H1 (cell line): Measurements from ENCODE around the gene NFXL1. TPM values are rescaled to one million over a fixed set of nuclear protein-coding genes. Genes with fewer than 3 reads are reported as not detected.
A peak's percentile ranks its signal among the peaks of the same experiment; 100 is the strongest.

Source experiments
- CTCF ChIA-PET: fragments of 300-600 bp; sonication (Branson Sonifier 250); formaldehyde crosslinking; loops from one replicate; lab custom pipeline; 2021; ENCODE audit not compliant: partially characterized antibody; lab: Charles Lee
- POLR2A ChIA-PET: fragments of 300-600 bp; sonication (Branson Sonifier 250); formaldehyde crosslinking; loops from one replicate; lab custom pipeline; 2021; ENCODE audit warnings: inconsistent platforms; ENCODE audit not compliant: partially characterized antibody; lab: Charles Lee
- DNase-seq, 2 experiments: peaks; one replicate each; pipeline versions ENCODE4 v3.0.0 to v3.0.0-alpha.2; 2010 to 2022; ENCODE audit warnings: low spot score in 2 of 2, low read depth in 1 of 2, mixed read lengths in 1 of 2
- FAIRE-seq: peaks from 2 replicates; lab custom pipeline; 2011; peaks lifted over from hg19 to GRCh38; lab: Jason Lieb, UNC
- H2AFZ ChIP-seq: 2 replicates; pipeline ENCODE4 v1.8.1; 2012; ENCODE audit warnings: low read length, inconsistent platforms
- H2AK5ac ChIP-seq: 2 replicates; pipeline ENCODE4 v1.6.1; 2013; ENCODE audit warnings: low read depth, low read length
- H2BK120ac ChIP-seq: replicated peaks from 2 replicates; pipeline ENCODE3; 2013; ENCODE audit warnings: low read depth, low read length, inconsistent platforms
- H2BK12ac ChIP-seq: 2 replicates; pipeline ENCODE4 v1.6.1; 2013; ENCODE audit warnings: low read depth, low read length
- H2BK15ac ChIP-seq: 2 replicates; pipeline ENCODE4 v1.6.1; 2013; ENCODE audit warnings: low read length
- H2BK20ac ChIP-seq: 2 replicates; pipeline ENCODE4 v1.6.1; 2013; ENCODE audit warnings: low read length
- H2BK5ac ChIP-seq: 2 replicates; pipeline ENCODE4 v1.6.1; 2013; ENCODE audit warnings: low read depth, low read length
- H3K14ac ChIP-seq: 2 replicates; pipeline ENCODE4 v1.6.1; 2013; ENCODE audit warnings: inconsistent platforms; ENCODE audit not compliant: insufficient read length
- H3K18ac ChIP-seq: 2 replicates; pipeline ENCODE4 v1.6.1; 2013; ENCODE audit warnings: low read length; ENCODE audit errors: extremely low read depth
- H3K23ac ChIP-seq: 2 replicates; pipeline ENCODE4 v1.6.1; 2013; ENCODE audit warnings: inconsistent platforms; ENCODE audit not compliant: insufficient read length
- H3K23me2 ChIP-seq: 2 replicates; pipeline ENCODE4 v1.6.1; 2013; ENCODE audit warnings: low read depth, low read length
- H3K27ac ChIP-seq: 2 replicates; pipeline ENCODE4 v1.6.1; 2011; ENCODE audit warnings: low read depth, low read length, inconsistent platforms
- H3K27me3 ChIP-seq, 4 experiments: replicated peaks in 1 of 4; 1 replicate in 1 of 4; 2 replicates in 3 of 4; pipeline versions ENCODE4 v1.6.1 to v1.8.1; 2011 to 2013; ENCODE audit warnings: low read length in 3 of 4, mild to moderate bottlenecking in 3 of 4, inconsistent platforms in 2 of 4, mixed read lengths in 2 of 4, moderate library complexity in 1 of 4; ENCODE audit not compliant: control insufficient read depth in 3 of 4, insufficient read depth in 3 of 4; ENCODE audit errors: extremely low read depth in 1 of 4
- H3K36me3 ChIP-seq, 4 experiments: 2 replicates each; pipeline versions ENCODE4 v1.6.1 to v1.8.1; 2011 to 2013; ENCODE audit warnings: mild to moderate bottlenecking in 4 of 4, low read length in 3 of 4, moderate library complexity in 2 of 4, control low read depth in 1 of 4, inconsistent platforms in 1 of 4; ENCODE audit not compliant: insufficient read depth in 4 of 4, control insufficient read depth in 2 of 4
- H3K4ac ChIP-seq: replicated peaks from 2 replicates; pipeline ENCODE3; 2013; ENCODE audit warnings: low read length, low read depth, mixed read lengths, inconsistent platforms; ENCODE audit not compliant: insufficient read length
- H3K4me1 ChIP-seq, 4 experiments: replicated peaks in 1 of 4; 1 replicate in 1 of 4; 2 replicates in 3 of 4; pipeline versions ENCODE4 v1.6.1 to v1.8.1; 2011 to 2013; ENCODE audit warnings: low read length in 3 of 4, inconsistent platforms in 2 of 4, mixed read lengths in 1 of 4; ENCODE audit not compliant: insufficient read depth in 4 of 4, control insufficient read depth in 3 of 4
- H3K4me2 ChIP-seq, 2 experiments: 2 replicates each; pipeline versions ENCODE4 v1.6.1 to v1.8.1; 2011 to 2013; ENCODE audit warnings: low read depth in 2 of 2, low read length in 2 of 2, control low read depth in 1 of 2, inconsistent platforms in 1 of 2, mild to moderate bottlenecking in 1 of 2; ENCODE audit not compliant: insufficient read depth in 1 of 2
- H3K4me3 ChIP-seq, 4 experiments: fragments of 200-600, 300-600 bp in 1 of 4; sonication (generic), shearing (Covaris generic), sonication (Bioruptor Twin) in 1 of 4; 2 replicates each; pipeline versions ENCODE4 v1.5.1 to v1.8.1; 2011 to 2016; ENCODE audit warnings: low read length in 4 of 4, low read depth in 3 of 4, control low read depth in 2 of 4, inconsistent platforms in 2 of 4, mild to moderate bottlenecking in 2 of 4, mixed read lengths in 1 of 4, moderate library complexity in 1 of 4; ENCODE audit not compliant: insufficient read depth in 2 of 4; ENCODE audit errors: extremely low read depth in 1 of 4
- H3K56ac ChIP-seq: replicated peaks from 2 replicates; pipeline ENCODE3; 2013; ENCODE audit warnings: low read depth, mild to moderate bottlenecking, mixed read lengths, low read length, inconsistent platforms; ENCODE audit not compliant: insufficient read length
- H3K79me1 ChIP-seq: 2 replicates; pipeline ENCODE4 v1.6.1; 2013; ENCODE audit warnings: low read depth, low read length, control low read depth
- H3K79me2 ChIP-seq, 2 experiments: 2 replicates each; pipeline versions ENCODE4 v1.6.1 to v1.8.1; 2012 to 2013; ENCODE audit warnings: low read length in 2 of 2, mild to moderate bottlenecking in 2 of 2, inconsistent platforms in 1 of 2; ENCODE audit not compliant: insufficient read depth in 2 of 2, control insufficient read depth in 1 of 2
- H3K9ac ChIP-seq, 4 experiments: replicated peaks in 1 of 4; 1 replicate in 1 of 4; 2 replicates in 3 of 4; pipeline versions ENCODE4 v1.6.1 to v1.8.1; 2011 to 2013; ENCODE audit warnings: low read depth in 3 of 4, low read length in 3 of 4, control low read depth in 2 of 4, mild to moderate bottlenecking in 2 of 4, moderate library complexity in 2 of 4, inconsistent platforms in 1 of 4; ENCODE audit errors: extremely low read depth in 1 of 4
- H3K9me3 ChIP-seq, 2 experiments: 2 replicates each; pipeline versions ENCODE4 v1.6.1 to v1.8.1; 2012 to 2013; ENCODE audit warnings: mild to moderate bottlenecking in 2 of 2, moderate library complexity in 2 of 2, control low read depth in 1 of 2, inconsistent platforms in 1 of 2, low read depth in 1 of 2, low read length in 1 of 2, mixed read lengths in 1 of 2; ENCODE audit not compliant: insufficient read depth in 2 of 2
- H4K20me1 ChIP-seq, 2 experiments: replicated peaks in 1 of 2; 2 replicates each; pipeline versions ENCODE3 to v1.8.1; 2011 to 2013; ENCODE audit warnings: inconsistent platforms in 2 of 2, low read length in 2 of 2, mild to moderate bottlenecking in 1 of 2; ENCODE audit not compliant: insufficient read depth in 2 of 2, control insufficient read depth in 1 of 2
- H4K5ac ChIP-seq: 2 replicates; pipeline ENCODE4 v1.6.1; 2013; ENCODE audit warnings: low read length, low read depth, mixed read lengths, inconsistent platforms; ENCODE audit not compliant: insufficient read length
- H4K8ac ChIP-seq: 2 replicates; pipeline ENCODE4 v1.8.0; 2013; ENCODE audit warnings: mild to moderate bottlenecking, moderate library complexity, low read length, inconsistent platforms; ENCODE audit not compliant: insufficient read depth; ENCODE audit errors: extremely low read depth
- H4K91ac ChIP-seq: replicated peaks from 2 replicates; pipeline ENCODE3; 2013; ENCODE audit warnings: low read length, mixed read lengths, inconsistent platforms; ENCODE audit not compliant: insufficient read length
- ASH2L ChIP-seq: fragments of 200-600, 300-600 bp; sonication (generic); IDR thresholded peaks from one replicate; pipeline ENCODE4 v1.7.1; 2017; ENCODE audit warnings: low read length
- CBX5 ChIP-seq: fragments of 300-800, 300-1000 bp; sonication (generic); IDR thresholded peaks from 2 replicates; pipeline ENCODE4 v1.7.1; 2016; ENCODE audit warnings: antibody characterized with exemption, low read length, low read depth
- CHD1 ChIP-seq: IDR thresholded peaks from 2 replicates; pipeline ENCODE4 v1.6.1; 2012; ENCODE audit warnings: low read depth, low read length, improper control_type of control experiment
- CHD2 ChIP-seq: IDR thresholded peaks from 2 replicates; pipeline ENCODE4 v1.6.1; 2012; ENCODE audit warnings: low read length, improper control_type of control experiment
- EP300 ChIP-seq, 2 experiments: IDR thresholded peaks; 1 replicate in 1 of 2; 2 replicates in 1 of 2; pipeline ENCODE4 v1.6.1; 2011 to 2012; ENCODE audit warnings: low read depth in 2 of 2, low read length in 2 of 2, mild to moderate bottlenecking in 2 of 2, borderline replicate concordance in 1 of 2, inconsistent platforms in 1 of 2, moderate library complexity in 1 of 2
- JUN ChIP-seq: IDR thresholded peaks from 2 replicates; pipeline ENCODE4 v1.6.1; 2011; ENCODE audit warnings: low read depth, mild to moderate bottlenecking, improper control_type of control experiment, low read length
- JUND ChIP-seq: IDR thresholded peaks from 2 replicates; pipeline ENCODE4 v1.6.1; 2011; ENCODE audit warnings: mild to moderate bottlenecking, improper control_type of control experiment, low read length
- KDM4A ChIP-seq: IDR thresholded peaks from one replicate; pipeline ENCODE4 v1.7.1; 2012; ENCODE audit warnings: low read depth, mild to moderate bottlenecking, moderate library complexity, low read length, inconsistent platforms; ENCODE audit not compliant: severe bottlenecking
- PHF8 ChIP-seq: fragments of 200-600 bp; sonication (generic); conservative IDR thresholded peaks from 2 replicates; pipeline ENCODE4 v1.7.1; 2012; ENCODE audit warnings: low read depth, mild to moderate bottlenecking, inconsistent platforms, low read length, moderate library complexity
- RNF2 ChIP-seq: fragments of 200-900, 300-1000 bp; sonication (generic); IDR thresholded peaks from 2 replicates; pipeline ENCODE4 v1.7.1; 2016; ENCODE audit warnings: borderline replicate concordance, low read depth, mild to moderate bottlenecking, antibody characterized with exemption, low read length; ENCODE audit not compliant: poor library complexity, severe bottlenecking; ENCODE audit errors: missing control alignments
- SP1 ChIP-seq: IDR thresholded peaks from 2 replicates; pipeline ENCODE4 v1.6.1; 2011; ENCODE audit warnings: low read depth, low read length
- SP2 ChIP-seq: IDR thresholded peaks from 2 replicates; pipeline ENCODE4 v1.6.1; 2012; ENCODE audit warnings: mild to moderate bottlenecking, low read length, inconsistent platforms
- SUZ12 ChIP-seq: fragments of 200-600 bp; sonication (generic); IDR thresholded peaks from 2 replicates; pipeline ENCODE4 v1.6.1; 2012; ENCODE audit warnings: mild to moderate bottlenecking, inconsistent platforms, low read length, moderate library complexity, mixed read lengths
- TEAD4 ChIP-seq: IDR thresholded peaks from 2 replicates; pipeline ENCODE4 v1.6.1; 2012; ENCODE audit warnings: low read depth, low read length, inconsistent platforms, mixed read lengths
- WGBS, 2 experiments: shearing (Covaris generic) in 1 of 2; methylation state at CpG; one replicate each; pipeline versions ENCODE4 v1.1.6 to v1.1.7; 2013 to 2015; ENCODE audit warnings: low lambda C conversion rate in 2 of 2, mixed read lengths in 2 of 2, inconsistent platforms in 1 of 2, low coverage in 1 of 2, missing lambda C conversion rate in 1 of 2; ENCODE audit not compliant: insufficient replicate concordance in 2 of 2, insufficient coverage in 1 of 2, insufficient read length in 1 of 2; ENCODE audit errors: extremely low coverage in 1 of 2, missing lambda C conversion rate in 1 of 2; 5-methylcytosine and 5-hydroxymethylcytosine counted together
- polyA plus RNA-seq, 7 experiments: library from polyadenylated mRNA; depleted of rRNA in 3 of 7; stranded (reverse) in 5 of 7; unstranded in 2 of 7; fragments of >200 nt in 5 of 7; fragments of 200-250 nt in 2 of 7; gene quantifications; 1 replicate in 5 of 7; 2 replicates in 1 of 7; 4 replicates in 1 of 7; pipeline versions ENCODE4 v1.2.1 to v1.2.3, GENCODE V29; 2011 to 2013; ENCODE audit warnings: missing spikeins in 2 of 7, mixed read lengths in 2 of 7
- total RNA-seq: library from RNA; stranded (reverse); fragmentation: NEBNext Ultra II Directional; extraction: Animal tissue kit (Norgen Biotek cat#: 25700); gene quantifications from 2 replicates; pipeline ENCODE4 v1.2.1, GENCODE V29; 2021

The NFXL1 gene
- total and polyA plus RNA-seq, 2 of the 8 experiments (the other 6 are each of a cell fraction or from before 2014, with no cell fraction given): 10.0 to 29.5 TPM

DNA sequence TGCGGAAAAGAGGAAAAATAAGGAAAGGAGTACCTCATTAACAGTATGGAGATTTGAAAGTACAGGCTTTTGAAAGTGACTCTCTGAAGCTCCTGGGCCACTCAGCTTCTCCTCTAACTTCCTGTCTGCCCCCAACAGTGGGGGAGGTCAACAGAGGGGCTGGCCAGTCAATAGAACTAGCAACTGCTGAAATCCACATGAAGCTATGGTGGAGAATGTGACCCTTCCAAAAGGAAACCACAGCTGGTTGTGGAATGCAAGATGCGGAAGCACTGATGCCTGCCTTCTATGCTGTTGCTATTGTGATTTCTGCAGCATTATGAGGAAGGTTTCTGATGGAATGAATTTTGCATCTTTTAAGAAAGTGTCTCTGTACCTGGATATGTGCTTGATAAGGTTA is 78.9 kb downstream of the NFXL1 start:
- no peak overlapping the region for H2AK5ac ChIP-seq
- no peak overlapping the region for H3K4ac ChIP-seq
- H2AFZ ChIP-seq: no peak overlapping the region
- no peak overlapping the region for H2BK120ac ChIP-seq
- H2BK12ac ChIP-seq: no peak overlapping the region
- H3K4me1 ChIP-seq: peaks cover 0 to 8% (median 0%) of the 10 kb centered on the region in 4 experiments; a peak in 4 of 7 replicates
- ChIA-PET CTCF (interaction anchor here (0.9 to 8.6 kb wide), 9 partner anchors 12 to 167 kb away, joined by 3 to 282 read pairs (median 7); no protein-coding TSS in a partner anchor), POLR2A (interaction anchor here (0.7 kb wide), 1 partner anchor 131 kb away, joined by 3 read pairs; no protein-coding TSS in a partner anchor)
- H2BK5ac ChIP-seq: no peak overlapping the region
- H4K8ac ChIP-seq: no peak overlapping the region
- H2BK15ac ChIP-seq: no peak overlapping the region
- peak overlapping the region in 1 of 2 experiments; percentile 78; a peak in 1 of 4 replicates for H3K4me2 ChIP-seq
- no peak overlapping the region for H4K5ac ChIP-seq
- no peak overlapping the region for H3K4me3 ChIP-seq
- no peaks in the 10 kb centered on the region for H3K79me1 ChIP-seq
- no peak overlapping the region for H3K18ac ChIP-seq
- H2BK20ac ChIP-seq: no peak overlapping the region
- no peaks in the 10 kb centered on the region for H3K36me3 ChIP-seq
- no peak overlapping the region for H4K91ac ChIP-seq
- DNase-seq (no peak), FAIRE-seq (no peak)
- peaks cover 0 to 14% (median 6%) of the 10 kb centered on the region in 4 experiments; a peak in 3 of 7 replicates for H3K27me3 ChIP-seq
- no peak overlapping the region for H3K23ac ChIP-seq
- H3K56ac ChIP-seq: no peak overlapping the region
- WGBS, 2 experiments: 79% methylated on average over 2 of the region's 2 CpGs; no CpG with 5 or more reads in 1 of the 2 experiments
- no peak overlapping the region for H3K9ac ChIP-seq
- no peaks in the 10 kb centered on the region for H3K79me2 ChIP-seq
- H4K20me1 ChIP-seq: peaks cover 0 to 11% of the 10 kb centered on the region in 2 experiments
- H3K9me3 ChIP-seq: no peaks in the 10 kb centered on the region
- no peak overlapping the region for H3K27ac ChIP-seq
- H3K23me2 ChIP-seq: peaks cover 15% of the 10 kb centered on the region
- H3K14ac ChIP-seq: no peak overlapping the region
- TF ChIP-seq SUZ12 (no peak), JUND (no peak), TEAD4 (no peak), CBX5 (no peak), CHD1 (no peak), SP2 (no peak), JUN (no peak), CHD2 (no peak), ASH2L (no peak), EP300 (IDR thresholded peaks at IDR 0.05; ENCODE audit: borderline replicate concordance in 1 of 2, low read depth in 2 of 2, low read length in 2 of 2) (no peak), PHF8 (no peak), RNF2 (no peak), KDM4A (no peak), SP1 (no peak)
